NCI-H1694 treated with DMSO at 0.1 percent for 48 hours (cell line): ENCODE measurements around the gene DNM2.
"Not testable (repeated sequence)": the region's sequence is repeated elsewhere in the genome, so short reads cannot be mapped to it uniquely, and the experiment has no call there.

ENCODE experiments used
- DNase-seq: peaks from one replicate; lab custom pipeline; 2025; lab: John Stamatoyannopoulos, UW

Gene DNM2

GRCh38 chr19:10726268-10726667 is 8.4 kb downstream of the DNM2 start:
- no peak for DNase-seq

GRCh38 chr19:10727685-10728201 is 9.9 kb downstream of the DNM2 start:
- no peak for DNase-seq

- DNase-seq = no peak
Measured at GRCh38 chr19:10729411-10729810, 11.5 kb downstream of the DNM2 start.

- DNase-seq = no peak
Measured at GRCh38 chr19:10730932-10731331, 13.1 kb downstream of the DNM2 start.

- no peak for DNase-seq
Measured at GRCh38 chr19:10735741-10736140, 17.9 kb downstream of the DNM2 start.

GRCh38 chr19:10736189-10736588 is 18.3 kb downstream of the DNM2 start:
- no peak for DNase-seq

- DNase-seq = no peak
Measured at GRCh38 chr19:10736916-10737551, 19.2 kb downstream of the DNM2 start.

- DNase-seq = no peak
Measured at GRCh38 chr19:10737722-10738121, 19.8 kb downstream of the DNM2 start.

GRCh38 chr19:10740798-10741197 is 22.9 kb downstream of the DNM2 start:
- DNase-seq = no peak

GRCh38 chr19:10742476-10742875 is 24.6 kb downstream of the DNM2 start:
- no peak for DNase-seq

- no peak for DNase-seq
Measured at GRCh38 chr19:10744253-10744798, 26.4 kb downstream of the DNM2 start.

GRCh38 chr19:10744801-10745293 is 27.0 kb downstream of the DNM2 start:
- DNase-seq = no peak

GRCh38 chr19:10746437-10746836 is 28.6 kb downstream of the DNM2 start:
- not testable (repeated sequence) for DNase-seq

GRCh38 chr19:10747271-10747670 is 29.4 kb downstream of the DNM2 start:
- no peak for DNase-seq

- DNase-seq = no peak
Measured at GRCh38 chr19:10747674-10748073, 29.8 kb downstream of the DNM2 start.

GRCh38 chr19:10748195-10748926 is 30.5 kb downstream of the DNM2 start:
- DNase-seq = no peak

- DNase-seq = no peak
Measured at GRCh38 chr19:10748927-10749434, 31.1 kb downstream of the DNM2 start.

- DNase-seq = no peak
Measured at GRCh38 chr19:10749435-10750384, 31.8 kb downstream of the DNM2 start.

- DNase-seq = no peak
Measured at GRCh38 chr19:10751109-10751953, 33.5 kb downstream of the DNM2 start.

GRCh38 chr19:10752237-10752912 is 34.5 kb downstream of the DNM2 start:
- no peak for DNase-seq
